Measurements from ENCODE around the gene TPR.

- TF ChIP-seq CTCF (IDR thresholded peaks at IDR 0.05), result no peak
- no peak for TF ChIP-seq POLR2AphosphoS5 (IDR thresholded peaks at IDR 0.05)
Measured at GRCh38 chr1:186315570-186315969, 59.5 kb downstream of the TPR start.

Measured in gastroesophageal sphincter (tissue), 3 donors.